Neural cell (in vitro differentiated cells): ENCODE data around the gene RNF157. TPM values are rescaled to one million over a fixed set of nuclear protein-coding genes. Genes with fewer than 3 reads are reported as not detected.

Source experiments
- H2AFZ ChIP-seq: fragments of 200-600, 300-800 bp; sonication (generic), shearing (Covaris generic); 2 replicates; pipeline ENCODE4 v1.6.0; 2014; ENCODE audit warnings: low read depth, mild to moderate bottlenecking, antibody characterized with exemption, low read length, moderate library complexity
- H3F3A ChIP-seq: fragments of 200-600 bp; shearing (Covaris generic); 2 replicates; pipeline ENCODE4 v1.6.1; 2016; ENCODE audit warnings: mild to moderate bottlenecking, moderate library complexity, mixed read lengths, antibody characterized with exemption, low read length; ENCODE audit not compliant: insufficient read depth, poor library complexity, severe bottlenecking
- H3K27ac ChIP-seq: fragments of 200-600, 300-800 bp; sonication (generic), shearing (Covaris generic); 2 replicates; pipeline ENCODE4 v1.5.1; 2014; ENCODE audit warnings: mild to moderate bottlenecking, low read length, moderate library complexity
- H3K27me3 ChIP-seq: fragments of 300-800, 200-600 bp; sonication (generic), shearing (Covaris generic); 2 replicates; pipeline ENCODE4 v1.6.0; 2014; ENCODE audit warnings: mild to moderate bottlenecking, low read depth, low read length, moderate library complexity; ENCODE audit not compliant: insufficient read depth
- H3K36me3 ChIP-seq: fragments of 300-800, 200-600 bp; sonication (generic), shearing (Covaris generic); 2 replicates; pipeline ENCODE4 v1.5.1; 2014; ENCODE audit warnings: mild to moderate bottlenecking, antibody characterized with exemption, low read length, moderate library complexity; ENCODE audit not compliant: insufficient read depth
- H3K4me2 ChIP-seq: fragments of 300-800, 200-600 bp; sonication (generic), shearing (Covaris generic); 2 replicates; pipeline ENCODE4 v1.6.0; 2014; ENCODE audit warnings: mild to moderate bottlenecking, low read length
- H3K4me3 ChIP-seq: fragments of 300-800, 200-600 bp; sonication (generic), shearing (Covaris generic); 2 replicates; pipeline ENCODE4 v1.5.1; 2014; ENCODE audit warnings: mild to moderate bottlenecking, low read length, moderate library complexity
- H3K79me2 ChIP-seq: fragments of 200-600 bp; shearing (Covaris generic); replicated peaks from 2 replicates; pipeline ENCODE4 v1.6.0; 2014; ENCODE audit warnings: mild to moderate bottlenecking, low read length, moderate library complexity; ENCODE audit not compliant: insufficient read depth
- H3K9ac ChIP-seq: fragments of 300-800, 200-600 bp; sonication (generic), shearing (Covaris generic); 2 replicates; pipeline ENCODE4 v1.6.1; 2016; ENCODE audit warnings: mild to moderate bottlenecking, low read length, mixed read lengths
- H3K9me2 ChIP-seq: fragments of 200-600 bp; shearing (Covaris generic); 2 replicates; pipeline ENCODE4 v1.6.1; 2016; ENCODE audit warnings: mild to moderate bottlenecking, low read length, mixed read lengths; ENCODE audit not compliant: insufficient read depth
- H3K9me3 ChIP-seq: fragments of 200-600, 300-800 bp; sonication (generic), shearing (Covaris generic); 2 replicates; pipeline ENCODE4 v1.6.1; 2016; ENCODE audit warnings: mild to moderate bottlenecking, mixed run types, low read length, moderate library complexity, mixed read lengths
- H4K20me1 ChIP-seq: fragments of 200-600 bp; shearing (Covaris generic); 2 replicates; pipeline ENCODE4 v1.6.1; 2016; ENCODE audit warnings: mild to moderate bottlenecking, mixed run types; ENCODE audit not compliant: insufficient read depth
- EP300 ChIP-seq: fragments of 450-650 bp; conservative IDR thresholded peaks from 2 replicates; pipeline ENCODE4 v1.6.1; 2014; ENCODE audit warnings: antibody characterized with exemption, mild to moderate bottlenecking, moderate library complexity; ENCODE audit not compliant: poor library complexity, severe bottlenecking
- EZH2 ChIP-seq: fragments of 200-600, 300-800 bp; shearing (Covaris generic), sonication (generic); IDR thresholded peaks from 2 replicates; pipeline ENCODE4 v1.6.1; 2014; ENCODE audit warnings: antibody characterized with exemption, low read length, borderline replicate concordance, mild to moderate bottlenecking; ENCODE audit not compliant: insufficient read depth, poor library complexity, severe bottlenecking
- MXI1 ChIP-seq: fragments of 450-650 bp; conservative IDR thresholded peaks from 2 replicates; pipeline ENCODE4 v1.6.1; 2014; ENCODE audit warnings: antibody characterized with exemption, mild to moderate bottlenecking; ENCODE audit not compliant: poor library complexity, severe bottlenecking
- POLR2AphosphoS5 ChIP-seq: IDR thresholded peaks from 2 replicates; pipeline ENCODE4 v1.6.1; 2012
- RAD21 ChIP-seq: fragments of 450-650 bp; conservative IDR thresholded peaks from 2 replicates; pipeline ENCODE4 v1.6.1; 2014; ENCODE audit warnings: antibody characterized with exemption, mild to moderate bottlenecking, moderate library complexity
- SMC3 ChIP-seq: fragments of 450-650 bp; conservative IDR thresholded peaks from 2 replicates; pipeline ENCODE4 v1.6.1; 2014; ENCODE audit warnings: antibody characterized with exemption, mild to moderate bottlenecking, moderate library complexity; ENCODE audit not compliant: poor library complexity
- TAF1 ChIP-seq: IDR thresholded peaks from 2 replicates; pipeline ENCODE4 v1.6.1; 2012; ENCODE audit warnings: low read depth
- polyA plus RNA-seq: library from polyadenylated mRNA; depleted of rRNA; stranded (reverse); fragments of >200 nt; gene quantifications from 2 replicates; pipeline ENCODE4 v1.2.3, GENCODE V29; 2014
- TF ChIP-seq, protein P1 (sequence below): fragments of 450-650 bp; IDR thresholded peaks from 2 replicates; pipeline ENCODE4 v1.5.1; 2014; ENCODE audit warnings: antibody characterized with exemption, mild to moderate bottlenecking, moderate library complexity; ENCODE audit not compliant: poor library complexity, severe bottlenecking
- TF ChIP-seq, protein P2 (sequence below): IDR thresholded peaks from 2 replicates; pipeline ENCODE4 v1.6.1; 2012; ENCODE audit warnings: borderline replicate concordance

RNF157 gene
- polyA plus RNA-seq, 1 donor from 2014 or later: 15.9 TPM

DNA sequence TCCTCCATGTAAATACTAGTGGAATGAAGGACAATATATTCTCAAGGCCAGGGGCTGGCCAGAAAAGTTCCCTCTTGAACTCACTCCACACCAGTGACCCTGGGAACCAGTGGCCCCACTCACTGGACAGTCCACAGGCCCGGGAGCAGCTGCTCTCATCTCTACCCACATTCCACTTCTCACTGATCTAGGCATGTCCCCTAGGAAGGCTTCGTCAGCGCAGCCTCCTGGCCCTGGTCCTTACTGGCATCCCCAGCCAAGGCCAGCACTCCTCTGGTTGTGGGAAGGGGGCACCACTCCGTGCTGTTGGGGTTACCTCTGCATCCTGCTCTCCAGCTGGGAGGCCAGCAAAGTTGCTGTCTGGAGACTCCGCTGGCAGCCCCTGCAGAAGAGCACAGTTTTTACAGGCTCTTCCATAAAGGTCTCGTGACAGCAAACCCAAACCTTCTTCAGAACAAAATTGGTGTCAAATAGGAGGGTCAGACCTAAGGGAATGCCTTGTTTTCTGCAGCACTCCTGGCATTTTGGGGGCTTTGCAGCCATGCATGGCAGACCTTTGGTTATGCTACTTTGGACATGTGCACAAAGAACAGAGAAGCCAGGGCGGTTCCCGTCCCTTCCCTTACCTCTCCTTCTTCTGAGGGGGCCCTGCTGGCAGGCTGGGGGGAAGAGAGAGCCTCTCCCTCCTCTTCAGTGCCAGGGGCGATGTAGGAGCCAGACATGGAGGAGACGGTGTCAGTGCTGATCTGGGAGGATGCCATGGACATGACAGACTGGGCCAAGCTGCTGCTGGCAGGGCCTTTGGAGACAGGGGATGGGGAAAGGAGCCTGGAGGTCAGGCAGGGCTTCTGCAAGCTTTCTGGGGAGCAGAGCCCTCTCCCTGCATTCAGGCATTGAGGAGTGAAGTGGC is 85.1 kb downstream of the RNF157 start:
- Histone ChIP-seq H3K9ac (no peak overlapping the region), H3K4me3 (no peak overlapping the region), H3K27ac (no peak overlapping the region), H3K36me3 (no peaks in the 10 kb centered on the region), H3K27me3 (no peaks in the 10 kb centered on the region), H3K4me2 (no peak overlapping the region), H3F3A (no peaks in the 10 kb centered on the region), H3K9me2 (no peaks in the 10 kb centered on the region), H4K20me1 (no peaks in the 10 kb centered on the region), H3K79me2 (no peaks in the 10 kb centered on the region), H3K9me3 (no peaks in the 10 kb centered on the region), H2AFZ (no peak overlapping the region)
- TF ChIP-seq EZH2 (no peak), RAD21 (no peak), SMC3 (no peak)

DNA sequence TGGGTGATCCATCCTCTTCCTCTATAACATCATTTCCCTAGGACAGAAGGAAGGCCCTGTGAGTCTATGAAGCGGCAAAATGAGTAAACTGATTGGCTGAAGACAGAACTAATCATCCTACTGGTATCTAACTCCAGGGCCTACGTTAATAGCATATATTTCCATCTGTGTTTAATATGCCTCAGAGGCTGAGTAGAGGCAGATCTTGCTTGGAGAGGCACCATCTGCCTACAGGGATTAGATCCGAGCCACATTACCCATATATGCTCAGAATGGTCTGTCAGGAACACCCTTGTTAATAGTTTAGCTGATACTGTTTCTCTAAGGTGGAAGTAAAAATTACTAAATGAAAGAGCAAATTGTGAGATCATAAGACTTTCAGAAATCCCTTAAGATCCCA is 86.0 kb downstream of the RNF157 start:
- no peak overlapping the region for H2AFZ ChIP-seq
- no peak overlapping the region for H3K4me3 ChIP-seq
- no peaks in the 10 kb centered on the region for H4K20me1 ChIP-seq
- no peaks in the 10 kb centered on the region for H3K27me3 ChIP-seq
- TF ChIP-seq, protein P1, sequence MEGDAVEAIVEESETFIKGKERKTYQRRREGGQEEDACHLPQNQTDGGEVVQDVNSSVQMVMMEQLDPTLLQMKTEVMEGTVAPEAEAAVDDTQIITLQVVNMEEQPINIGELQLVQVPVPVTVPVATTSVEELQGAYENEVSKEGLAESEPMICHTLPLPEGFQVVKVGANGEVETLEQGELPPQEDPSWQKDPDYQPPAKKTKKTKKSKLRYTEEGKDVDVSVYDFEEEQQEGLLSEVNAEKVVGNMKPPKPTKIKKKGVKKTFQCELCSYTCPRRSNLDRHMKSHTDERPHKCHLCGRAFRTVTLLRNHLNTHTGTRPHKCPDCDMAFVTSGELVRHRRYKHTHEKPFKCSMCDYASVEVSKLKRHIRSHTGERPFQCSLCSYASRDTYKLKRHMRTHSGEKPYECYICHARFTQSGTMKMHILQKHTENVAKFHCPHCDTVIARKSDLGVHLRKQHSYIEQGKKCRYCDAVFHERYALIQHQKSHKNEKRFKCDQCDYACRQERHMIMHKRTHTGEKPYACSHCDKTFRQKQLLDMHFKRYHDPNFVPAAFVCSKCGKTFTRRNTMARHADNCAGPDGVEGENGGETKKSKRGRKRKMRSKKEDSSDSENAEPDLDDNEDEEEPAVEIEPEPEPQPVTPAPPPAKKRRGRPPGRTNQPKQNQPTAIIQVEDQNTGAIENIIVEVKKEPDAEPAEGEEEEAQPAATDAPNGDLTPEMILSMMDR: no peak
- TF ChIP-seq POLR2AphosphoS5 (no peak), MXI1 (no peak), EP300 (no peak), SMC3 (no peak), RAD21 (no peak), TAF1 (no peak), EZH2 (no peak)
- TF ChIP-seq, protein P2, sequence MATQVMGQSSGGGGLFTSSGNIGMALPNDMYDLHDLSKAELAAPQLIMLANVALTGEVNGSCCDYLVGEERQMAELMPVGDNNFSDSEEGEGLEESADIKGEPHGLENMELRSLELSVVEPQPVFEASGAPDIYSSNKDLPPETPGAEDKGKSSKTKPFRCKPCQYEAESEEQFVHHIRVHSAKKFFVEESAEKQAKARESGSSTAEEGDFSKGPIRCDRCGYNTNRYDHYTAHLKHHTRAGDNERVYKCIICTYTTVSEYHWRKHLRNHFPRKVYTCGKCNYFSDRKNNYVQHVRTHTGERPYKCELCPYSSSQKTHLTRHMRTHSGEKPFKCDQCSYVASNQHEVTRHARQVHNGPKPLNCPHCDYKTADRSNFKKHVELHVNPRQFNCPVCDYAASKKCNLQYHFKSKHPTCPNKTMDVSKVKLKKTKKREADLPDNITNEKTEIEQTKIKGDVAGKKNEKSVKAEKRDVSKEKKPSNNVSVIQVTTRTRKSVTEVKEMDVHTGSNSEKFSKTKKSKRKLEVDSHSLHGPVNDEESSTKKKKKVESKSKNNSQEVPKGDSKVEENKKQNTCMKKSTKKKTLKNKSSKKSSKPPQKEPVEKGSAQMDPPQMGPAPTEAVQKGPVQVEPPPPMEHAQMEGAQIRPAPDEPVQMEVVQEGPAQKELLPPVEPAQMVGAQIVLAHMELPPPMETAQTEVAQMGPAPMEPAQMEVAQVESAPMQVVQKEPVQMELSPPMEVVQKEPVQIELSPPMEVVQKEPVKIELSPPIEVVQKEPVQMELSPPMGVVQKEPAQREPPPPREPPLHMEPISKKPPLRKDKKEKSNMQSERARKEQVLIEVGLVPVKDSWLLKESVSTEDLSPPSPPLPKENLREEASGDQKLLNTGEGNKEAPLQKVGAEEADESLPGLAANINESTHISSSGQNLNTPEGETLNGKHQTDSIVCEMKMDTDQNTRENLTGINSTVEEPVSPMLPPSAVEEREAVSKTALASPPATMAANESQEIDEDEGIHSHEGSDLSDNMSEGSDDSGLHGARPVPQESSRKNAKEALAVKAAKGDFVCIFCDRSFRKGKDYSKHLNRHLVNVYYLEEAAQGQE: no peak
- no peak overlapping the region for H3K27ac ChIP-seq
- no peak overlapping the region for H3K4me2 ChIP-seq
- H3F3A ChIP-seq: no peaks in the 10 kb centered on the region
- H3K9me3 ChIP-seq: no peaks in the 10 kb centered on the region
- no peak overlapping the region for H3K9ac ChIP-seq
- no peaks in the 10 kb centered on the region for H3K79me2 ChIP-seq
- no peaks in the 10 kb centered on the region for H3K36me3 ChIP-seq
- H3K9me2 ChIP-seq: no peaks in the 10 kb centered on the region
